Prostate gland (tissue), 2 donors: ENCODE data around the gene FOS.
A peak's percentile ranks its signal among the peaks of the same experiment; 100 is the strongest.

ENCODE experiments used
- CTCF ChIP-seq, 4 experiments: fragments of 200-600 bp in 2 of 4; fragments of 450-650 bp in 2 of 4; sonication (generic) in 2 of 4; IDR thresholded peaks; 1 replicate in 3 of 4; 2 replicates in 1 of 4; pipeline ENCODE4 v1.5.1; 2016 to 2019; ENCODE audit warnings: antibody characterized with exemption in 4 of 4, mild to moderate bottlenecking in 2 of 4, moderate library complexity in 2 of 4
- POLR2A ChIP-seq: fragments of 450-650 bp; IDR thresholded peaks from one replicate; pipeline ENCODE4 v1.6.1; 2016; ENCODE audit warnings: antibody characterized with exemption, mild to moderate bottlenecking
- POLR2AphosphoS5 ChIP-seq: sonication (generic); formaldehyde crosslinking; IDR thresholded peaks from one replicate; pipeline ENCODE4 v1.6.1; 2017; ENCODE audit warnings: antibody characterized with exemption

DNA sequence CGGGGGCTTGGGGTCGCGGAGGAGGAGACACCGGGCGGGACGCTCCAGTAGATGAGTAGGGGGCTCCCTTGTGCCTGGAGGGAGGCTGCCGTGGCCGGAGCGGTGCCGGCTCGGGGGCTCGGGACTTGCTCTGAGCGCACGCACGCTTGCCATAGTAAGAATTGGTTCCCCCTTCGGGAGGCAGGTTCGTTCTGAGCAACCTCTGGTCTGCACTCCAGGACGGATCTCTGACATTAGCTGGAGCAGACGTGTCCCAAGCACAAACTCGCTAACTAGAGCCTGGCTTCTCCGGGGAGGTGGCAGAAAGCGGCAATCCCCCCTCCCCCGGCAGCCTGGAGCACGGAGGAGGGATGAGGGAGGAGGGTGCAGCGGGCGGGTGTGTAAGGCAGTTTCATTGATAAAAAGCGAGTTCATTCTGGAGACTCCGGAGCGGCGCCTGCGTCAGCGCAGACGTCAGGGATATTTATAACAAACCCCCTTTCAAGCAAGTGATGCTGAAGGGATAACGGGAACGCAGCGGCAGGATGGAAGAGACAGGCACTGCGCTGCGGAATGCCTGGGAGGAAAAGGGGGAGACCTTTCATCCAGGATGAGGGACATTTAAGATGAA lies 630 bp downstream of the FOS start:
- TF ChIP-seq CTCF (IDR thresholded peaks at IDR 0.05) (no peak), POLR2A (peak; percentile 37), POLR2AphosphoS5 (peak; percentile 67)
